ENCODE results near the gene NTMT1.

NTMT1 gene

GRCh38 chr9:129682381-129682780 is 56.4 kb downstream of the NTMT1 start:
- no peak for DNase-seq

GRCh38 chr9:129685220-129685932 is 59.4 kb downstream of the NTMT1 start:
- DNase-seq = no peak

All from T-helper 2 cell (primary cell).